Measurements from ENCODE around the gene CNTNAP2. TPM values are rescaled to one million over a fixed set of nuclear protein-coding genes. Genes with fewer than 3 reads are reported as not detected.

CNTNAP2 gene
- total RNA-seq, 1 experiment from 2014 or later, result 64.5 TPM

DNA sequence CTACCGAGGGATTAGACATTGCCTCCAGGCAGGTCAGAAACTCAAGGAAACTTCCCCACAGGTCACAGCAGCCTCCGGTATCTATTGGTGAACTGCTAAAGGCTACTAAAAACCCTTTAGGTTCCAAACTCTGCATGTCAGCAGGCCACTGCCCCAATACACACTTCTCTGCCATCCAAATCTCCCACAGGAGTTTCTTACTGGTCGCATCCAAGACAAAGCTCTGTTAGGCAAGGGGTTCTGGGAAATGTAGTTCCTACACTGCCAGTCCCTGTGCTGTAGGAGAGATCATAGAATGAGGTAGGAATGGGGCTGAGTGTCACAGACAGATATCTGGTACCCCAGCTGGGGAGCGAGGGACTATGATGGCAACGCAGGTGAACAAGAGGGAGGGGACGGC is 1717.0 kb downstream of the CNTNAP2 start:
- Histone ChIP-seq H3K56ac (ENCODE audit: insufficient read length, low read depth, low read length) (no peak overlapping the region), H4K91ac (ENCODE audit: insufficient read length, low read depth, low read length) (no peak overlapping the region), H2AFZ (ENCODE audit: low read length) (peak overlapping the region; percentile 99), H4K5ac (ENCODE audit: insufficient read length, low read depth, low read length) (no peak overlapping the region), H4K20me1 (ENCODE audit: control insufficient read depth, insufficient read depth, insufficient read length) (no peaks in the 10 kb centered on the region), H3K23ac (ENCODE audit: insufficient read length, low read depth, low read length) (no peak overlapping the region), H3K27me3 (ENCODE audit: insufficient read depth, low read length) (no peaks in the 10 kb centered on the region), H4K8ac (replicated peaks; ENCODE audit: insufficient read length, low read depth, low read length) (no peak overlapping the region), H3K18ac (ENCODE audit: insufficient read length, low read depth, low read length) (no peak overlapping the region), H3K4ac (ENCODE audit: low read depth, low read length) (no peak overlapping the region), H2BK20ac (ENCODE audit: low read depth, low read length, poor library complexity, severe bottlenecking) (no peak overlapping the region), H2BK120ac (ENCODE audit: low read depth, low read length, poor library complexity, severe bottlenecking) (no peak overlapping the region), H3K27ac (ENCODE audit: insufficient read length, low read depth, low read length) (no peak overlapping the region), H3K4me1 (ENCODE audit: insufficient read depth, low read length) (no peaks in the 10 kb centered on the region), H3K4me2 (ENCODE audit: insufficient read depth, insufficient read length, low read length) (no peak overlapping the region), H3T11ph (ENCODE audit: low read length) (no peak overlapping the region), H3K9me3 (ENCODE audit: control insufficient read depth, low read depth, low read length) (no peaks in the 10 kb centered on the region), H2BK5ac (ENCODE audit: insufficient read length, low read length) (no peak overlapping the region), H2BK15ac (ENCODE audit: low read depth, low read length) (no peak overlapping the region), H3K23me2 (ENCODE audit: insufficient read length, low read depth, low read length, poor library complexity, severe bottlenecking) (peaks cover 4% of the 10 kb centered on the region), H3K14ac (ENCODE audit: insufficient read depth, low read length) (no peak overlapping the region), H2AK5ac (ENCODE audit: insufficient read length, low read length) (no peak overlapping the region), H2BK12ac (ENCODE audit: insufficient read length, low read depth, low read length) (no peak overlapping the region), H3K9ac (ENCODE audit: extremely low read depth, insufficient read length, low read length) (no peak overlapping the region), H3K79me2 (ENCODE audit: insufficient read depth, low read length) (no peaks in the 10 kb centered on the region), H3K79me1 (ENCODE audit: insufficient read depth, low read depth, low read length, poor library complexity, severe bottlenecking) (no peaks in the 10 kb centered on the region)
- peak; percentile 74 for DNase-seq
- H3K36me3 Mint-ChIP-seq (ENCODE audit: insufficient read depth in 1 of 3, low read depth in 3 of 3), result peaks cover 12 to 17% (median 17%) of the 10 kb centered on the region in 3 experiments; a peak in 6 of 7 replicates
- H3K27me3 Mint-ChIP-seq (ENCODE audit: low read depth), result no peaks in the 10 kb centered on the region; the same call in 1 of the 2 replicates
- H3K4me3 Mint-ChIP-seq, result no peak overlapping the region
- H3K27ac Mint-ChIP-seq, result no peak overlapping the region
- TF ChIP-seq, protein P1, sequence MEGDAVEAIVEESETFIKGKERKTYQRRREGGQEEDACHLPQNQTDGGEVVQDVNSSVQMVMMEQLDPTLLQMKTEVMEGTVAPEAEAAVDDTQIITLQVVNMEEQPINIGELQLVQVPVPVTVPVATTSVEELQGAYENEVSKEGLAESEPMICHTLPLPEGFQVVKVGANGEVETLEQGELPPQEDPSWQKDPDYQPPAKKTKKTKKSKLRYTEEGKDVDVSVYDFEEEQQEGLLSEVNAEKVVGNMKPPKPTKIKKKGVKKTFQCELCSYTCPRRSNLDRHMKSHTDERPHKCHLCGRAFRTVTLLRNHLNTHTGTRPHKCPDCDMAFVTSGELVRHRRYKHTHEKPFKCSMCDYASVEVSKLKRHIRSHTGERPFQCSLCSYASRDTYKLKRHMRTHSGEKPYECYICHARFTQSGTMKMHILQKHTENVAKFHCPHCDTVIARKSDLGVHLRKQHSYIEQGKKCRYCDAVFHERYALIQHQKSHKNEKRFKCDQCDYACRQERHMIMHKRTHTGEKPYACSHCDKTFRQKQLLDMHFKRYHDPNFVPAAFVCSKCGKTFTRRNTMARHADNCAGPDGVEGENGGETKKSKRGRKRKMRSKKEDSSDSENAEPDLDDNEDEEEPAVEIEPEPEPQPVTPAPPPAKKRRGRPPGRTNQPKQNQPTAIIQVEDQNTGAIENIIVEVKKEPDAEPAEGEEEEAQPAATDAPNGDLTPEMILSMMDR (conservative IDR thresholded peaks at IDR 0.05), result no peak
- H3K9me3 Mint-ChIP-seq, result peaks cover 17 to 26% of the 10 kb centered on the region in 2 experiments
- no CpG with 5 or more reads among the region's 6 CpGs for WGBS (ENCODE audit: extremely low coverage, insufficient read length, low lambda C conversion rate)
- peaks cover 0 to 5% of the 10 kb centered on the region in 2 experiments; a peak in 2 of 4 replicates for H3K4me1 Mint-ChIP-seq
